ENCODE data around the gene FSTL1.
"Not testable (repeated sequence)": the region's sequence is repeated elsewhere in the genome, so short reads cannot be mapped to it uniquely, and the experiment has no call there.

FSTL1 gene

DNA sequence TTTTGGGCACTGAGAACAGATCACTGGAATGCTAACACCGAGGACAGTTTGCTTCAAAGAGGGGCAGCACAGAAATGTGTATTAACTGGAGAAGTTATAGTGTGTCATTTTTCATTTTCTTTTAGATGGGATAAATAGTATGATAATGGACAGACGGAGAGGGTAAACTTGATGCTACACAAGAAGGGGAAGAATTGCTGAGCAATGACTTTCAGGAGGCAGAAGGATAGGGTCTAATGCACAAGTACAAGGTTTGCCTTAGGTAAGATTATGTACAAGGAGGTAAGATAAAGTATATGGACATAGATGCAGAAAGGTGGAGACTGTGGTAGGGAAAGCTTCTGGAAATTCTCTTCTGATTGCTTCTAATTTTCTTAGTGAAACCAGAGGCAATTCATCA, 69.3 kb downstream of the FSTL1 start:
- Histone ChIP-seq H3K79me1 (ENCODE audit: low read depth, low read length) (no peaks in the 10 kb centered on the region), H2AFZ (ENCODE audit: low read length) (no peak overlapping the region), H2BK5ac (ENCODE audit: low read length) (no peak overlapping the region), H2AK5ac (ENCODE audit: low read depth, low read length) (no peak overlapping the region), H2BK120ac (ENCODE audit: low read depth, low read length) (no peak overlapping the region), H4K91ac (ENCODE audit: low read depth, low read length, poor library complexity) (no peak overlapping the region), H2BK15ac (ENCODE audit: low read length) (no peak overlapping the region), H3K9me3 (replicated peaks in 1 of 2; ENCODE audit: control insufficient read depth in 2 of 2, insufficient read depth in 1 of 2, low read depth in 1 of 2, low read length in 2 of 2) (no peaks in the 10 kb centered on the region), H3K23ac (ENCODE audit: low read depth, low read length, poor library complexity) (no peak overlapping the region), H3K4ac (ENCODE audit: low read length) (no peak overlapping the region), H3K4me1 (ENCODE audit: control insufficient read depth in 2 of 2, insufficient read depth in 1 of 2, low read depth in 1 of 2, low read length in 2 of 2) (no peaks in the 10 kb centered on the region), H2BK12ac (ENCODE audit: low read length) (no peak overlapping the region), H3K14ac (ENCODE audit: low read length) (no peak overlapping the region), H3K18ac (ENCODE audit: low read length) (no peak overlapping the region), H4K8ac (ENCODE audit: low read depth, low read length) (no peak overlapping the region), H3K4me3 (ENCODE audit: low read length in 2 of 2) (no peak overlapping the region), H3K27ac (replicated peaks; ENCODE audit: low read length) (no peak overlapping the region), H3K4me2 (ENCODE audit: insufficient read depth, low read length, poor library complexity, severe bottlenecking) (no peak overlapping the region), H3K9ac (ENCODE audit: low read depth, low read length, poor library complexity) (no peak overlapping the region), H3K36me3 (replicated peaks in 1 of 2; ENCODE audit: control insufficient read depth in 2 of 2, insufficient read depth in 2 of 2, low read length in 2 of 2) (no peaks in the 10 kb centered on the region), H3K27me3 (ENCODE audit: control insufficient read depth in 3 of 3, insufficient read depth in 3 of 3, low read depth in 1 of 3, low read length in 3 of 3) (peaks cover 0 to 4% (median 0%) of the 10 kb centered on the region in 3 experiments)
- DNase-seq (ENCODE audit: low spot score): no peak
- no CpG with 5 or more reads among the region's 2 CpGs for WGBS, 2 donors (ENCODE audit: extremely low coverage in 2 of 2, insufficient read length in 2 of 2, insufficient replicate concordance in 1 of 2)

DNA sequence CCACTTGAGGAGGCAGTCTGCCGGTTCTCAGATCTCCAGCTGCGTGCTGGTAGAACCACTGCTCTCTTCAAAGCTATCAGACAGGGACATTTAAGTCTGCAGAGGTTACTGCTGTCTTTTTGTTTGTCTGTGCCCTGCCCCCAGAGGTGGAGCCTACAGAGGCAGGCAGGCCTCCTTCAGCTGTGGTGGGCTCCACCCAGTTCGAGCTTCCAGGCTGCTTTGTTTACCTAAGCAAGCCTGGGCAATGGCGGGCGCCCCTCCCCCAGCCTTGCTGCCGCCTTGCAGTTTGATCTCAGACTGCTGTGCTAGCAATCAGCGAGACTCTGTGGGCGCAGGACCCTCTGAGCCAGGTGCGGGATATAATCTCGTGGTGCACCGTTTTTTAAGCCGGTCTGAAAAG, 72.8 kb downstream of the FSTL1 start:
- not testable (repeated sequence) for H3K4ac ChIP-seq (ENCODE audit: low read length); H3K27me3 ChIP-seq (ENCODE audit: control insufficient read depth in 3 of 3, insufficient read depth in 3 of 3, low read depth in 1 of 3, low read length in 3 of 3); H3K23ac ChIP-seq (ENCODE audit: low read depth, low read length, poor library complexity); H3K18ac ChIP-seq (ENCODE audit: low read length); H3K4me2 ChIP-seq (ENCODE audit: insufficient read depth, low read length, poor library complexity, severe bottlenecking); H3K36me3 ChIP-seq (replicated peaks in 1 of 2; ENCODE audit: control insufficient read depth in 2 of 2, insufficient read depth in 2 of 2, low read length in 2 of 2); H4K8ac ChIP-seq (ENCODE audit: low read depth, low read length); H3K4me1 ChIP-seq (ENCODE audit: control insufficient read depth in 2 of 2, insufficient read depth in 1 of 2, low read depth in 1 of 2, low read length in 2 of 2); H2BK5ac ChIP-seq (ENCODE audit: low read length); H3K9ac ChIP-seq (ENCODE audit: low read depth, low read length, poor library complexity); H3K4me3 ChIP-seq (ENCODE audit: low read length in 2 of 2); H2BK120ac ChIP-seq (ENCODE audit: low read depth, low read length); H3K14ac ChIP-seq (ENCODE audit: low read length); H3K79me1 ChIP-seq (ENCODE audit: low read depth, low read length); DNase-seq (ENCODE audit: low spot score); H3K27ac ChIP-seq (replicated peaks; ENCODE audit: low read length); H4K91ac ChIP-seq (ENCODE audit: low read depth, low read length, poor library complexity); H2AK5ac ChIP-seq (ENCODE audit: low read depth, low read length); H2BK12ac ChIP-seq (ENCODE audit: low read length); H2AFZ ChIP-seq (ENCODE audit: low read length); H3K9me3 ChIP-seq (replicated peaks in 1 of 2; ENCODE audit: control insufficient read depth in 2 of 2, insufficient read depth in 1 of 2, low read depth in 1 of 2, low read length in 2 of 2); H2BK15ac ChIP-seq (ENCODE audit: low read length)
- no CpG with 5 or more reads among the region's 12 CpGs for WGBS, 2 donors (ENCODE audit: extremely low coverage in 2 of 2, insufficient read length in 2 of 2, insufficient replicate concordance in 1 of 2)

DNA sequence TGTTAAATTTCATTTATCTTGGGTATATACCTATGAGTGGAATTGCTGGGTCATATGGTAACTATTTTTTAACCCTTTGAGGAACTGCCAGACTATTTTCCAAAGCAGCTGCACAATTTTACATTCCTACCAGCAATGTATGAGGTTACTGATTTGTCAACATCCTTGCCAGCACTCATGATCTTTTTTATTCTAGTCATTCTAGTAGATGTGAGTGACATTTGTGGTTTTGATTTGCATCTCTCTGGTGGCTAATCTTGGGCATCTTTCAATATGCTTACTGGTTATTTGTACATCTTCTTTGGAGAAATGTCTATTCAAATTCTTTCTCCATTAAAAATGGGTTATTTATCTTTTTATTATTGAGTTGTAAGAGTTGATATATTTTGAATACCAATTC, 80.3 kb downstream of the FSTL1 start:
- Histone ChIP-seq H3K14ac (ENCODE audit: low read length) (no peak overlapping the region), H2AK5ac (ENCODE audit: low read depth, low read length) (no peak overlapping the region), H3K18ac (ENCODE audit: low read length) (no peak overlapping the region), H3K4me1 (ENCODE audit: control insufficient read depth in 2 of 2, insufficient read depth in 1 of 2, low read depth in 1 of 2, low read length in 2 of 2) (no peaks in the 10 kb centered on the region), H3K23ac (ENCODE audit: low read depth, low read length, poor library complexity) (no peak overlapping the region), H3K9me3 (replicated peaks in 1 of 2; ENCODE audit: control insufficient read depth in 2 of 2, insufficient read depth in 1 of 2, low read depth in 1 of 2, low read length in 2 of 2) (no peaks in the 10 kb centered on the region), H2BK12ac (ENCODE audit: low read length) (no peak overlapping the region), H3K9ac (ENCODE audit: low read depth, low read length, poor library complexity) (no peak overlapping the region), H3K4me3 (ENCODE audit: low read length in 2 of 2) (no peak overlapping the region), H3K4ac (ENCODE audit: low read length) (no peak overlapping the region), H2BK5ac (ENCODE audit: low read length) (no peak overlapping the region), H2AFZ (ENCODE audit: low read length) (no peak overlapping the region), H3K79me1 (ENCODE audit: low read depth, low read length) (no peaks in the 10 kb centered on the region), H3K4me2 (ENCODE audit: insufficient read depth, low read length, poor library complexity, severe bottlenecking) (no peak overlapping the region), H2BK120ac (ENCODE audit: low read depth, low read length) (no peak overlapping the region), H3K27me3 (ENCODE audit: control insufficient read depth in 3 of 3, insufficient read depth in 3 of 3, low read depth in 1 of 3, low read length in 3 of 3) (peaks cover 0 to 8% (median 0%) of the 10 kb centered on the region in 3 experiments), H3K36me3 (replicated peaks in 1 of 2; ENCODE audit: control insufficient read depth in 2 of 2, insufficient read depth in 2 of 2, low read length in 2 of 2) (no peaks in the 10 kb centered on the region), H4K8ac (ENCODE audit: low read depth, low read length) (no peak overlapping the region), H2BK15ac (ENCODE audit: low read length) (no peak overlapping the region), H3K27ac (replicated peaks; ENCODE audit: low read length) (no peak overlapping the region), H4K91ac (ENCODE audit: low read depth, low read length, poor library complexity) (no peak overlapping the region)
- DNase-seq (ENCODE audit: low spot score): no peak

DNA sequence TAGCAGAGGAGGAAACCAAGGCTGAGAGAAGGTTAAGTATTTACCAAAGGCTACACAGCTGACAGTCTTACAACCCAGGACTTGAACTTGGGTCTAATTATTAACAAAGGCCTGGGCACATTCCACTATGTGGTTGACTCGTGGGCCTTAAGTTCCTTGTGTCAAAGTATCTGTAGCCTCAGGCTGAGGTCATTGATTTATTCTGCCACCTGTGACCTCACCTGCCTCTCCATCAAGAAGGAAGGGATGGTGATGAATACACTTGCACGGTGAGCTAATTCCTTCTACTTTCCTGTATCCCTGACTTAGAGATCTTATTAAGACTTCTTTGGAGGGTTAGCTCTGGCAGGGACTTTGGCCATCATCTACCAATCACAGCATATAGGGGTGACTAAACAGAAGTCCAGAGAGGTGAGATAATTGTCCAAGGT, 81.7 kb downstream of the FSTL1 start:
- Histone ChIP-seq H3K79me1 (ENCODE audit: low read depth, low read length) (no peaks in the 10 kb centered on the region), H2AFZ (ENCODE audit: low read length) (no peak overlapping the region), H3K9ac (ENCODE audit: low read depth, low read length, poor library complexity) (no peak overlapping the region), H3K4me2 (ENCODE audit: insufficient read depth, low read length, poor library complexity, severe bottlenecking) (no peak overlapping the region), H2BK15ac (ENCODE audit: low read length) (no peak overlapping the region), H3K27me3 (ENCODE audit: control insufficient read depth in 3 of 3, insufficient read depth in 3 of 3, low read depth in 1 of 3, low read length in 3 of 3) (peaks cover 0 to 13% (median 0%) of the 10 kb centered on the region in 3 experiments), H3K4me1 (ENCODE audit: control insufficient read depth in 2 of 2, insufficient read depth in 1 of 2, low read depth in 1 of 2, low read length in 2 of 2) (no peaks in the 10 kb centered on the region), H3K27ac (replicated peaks; ENCODE audit: low read length) (no peak overlapping the region), H4K8ac (ENCODE audit: low read depth, low read length) (no peak overlapping the region), H3K4me3 (ENCODE audit: low read length in 2 of 2) (no peak overlapping the region), H2AK5ac (ENCODE audit: low read depth, low read length) (no peak overlapping the region), H3K18ac (ENCODE audit: low read length) (no peak overlapping the region), H3K14ac (ENCODE audit: low read length) (no peak overlapping the region), H2BK12ac (ENCODE audit: low read length) (no peak overlapping the region), H2BK5ac (ENCODE audit: low read length) (no peak overlapping the region), H3K23ac (ENCODE audit: low read depth, low read length, poor library complexity) (no peak overlapping the region), H3K9me3 (replicated peaks in 1 of 2; ENCODE audit: control insufficient read depth in 2 of 2, insufficient read depth in 1 of 2, low read depth in 1 of 2, low read length in 2 of 2) (no peaks in the 10 kb centered on the region), H3K36me3 (replicated peaks in 1 of 2; ENCODE audit: control insufficient read depth in 2 of 2, insufficient read depth in 2 of 2, low read length in 2 of 2) (no peaks in the 10 kb centered on the region), H3K4ac (ENCODE audit: low read length) (no peak overlapping the region), H4K91ac (ENCODE audit: low read depth, low read length, poor library complexity) (no peak overlapping the region), H2BK120ac (ENCODE audit: low read depth, low read length) (no peak overlapping the region)
- no peak for DNase-seq (ENCODE audit: low spot score)
- no CpG with 5 or more reads among the region's 2 CpGs for whole genome bisulfite sequencing, 2 donors (ENCODE audit: extremely low coverage in 2 of 2, insufficient read length in 2 of 2, insufficient replicate concordance in 1 of 2)
